Keratinocyte (primary cell): ENCODE data around the gene EIF4G1. TPM values are rescaled to one million over a fixed set of nuclear protein-coding genes. Genes with fewer than 3 reads are reported as not detected.

ENCODE experiments used
- DNase-seq: peaks from one replicate; pipeline ENCODE4 v3.0.0-alpha.2; 2011; ENCODE audit warnings: low read depth, missing footprints, low spot score
- FAIRE-seq: peaks from 2 replicates; lab custom pipeline; 2011; peaks lifted over from hg19 to GRCh38; lab: Jason Lieb, UNC
- H2AFZ ChIP-seq: 2 replicates; pipeline ENCODE4 v1.6.0; 2012; ENCODE audit warnings: low read length, control low read depth, inconsistent platforms; ENCODE audit not compliant: control insufficient read depth
- H3K27ac ChIP-seq: 2 replicates; pipeline ENCODE4 v1.5.1; 2011; ENCODE audit warnings: low read length; ENCODE audit not compliant: control insufficient read depth, insufficient read depth
- H3K27me3 ChIP-seq: 3 replicates; pipeline ENCODE4 v1.6.0; 2011; ENCODE audit warnings: low read length; ENCODE audit not compliant: control insufficient read depth, insufficient read depth; ENCODE audit errors: extremely low read depth
- H3K36me3 ChIP-seq, 2 experiments: 2 replicates in 1 of 2; 3 replicates in 1 of 2; pipeline ENCODE4 v1.5.1; 2011; ENCODE audit warnings: low read length in 2 of 2, mild to moderate bottlenecking in 1 of 2; ENCODE audit not compliant: control insufficient read depth in 2 of 2, insufficient read depth in 2 of 2; ENCODE audit errors: extremely low read depth in 1 of 2
- H3K4me1 ChIP-seq: 3 replicates; pipeline ENCODE4 v1.5.1; 2011; ENCODE audit warnings: low read length; ENCODE audit not compliant: control insufficient read depth, insufficient read depth; ENCODE audit errors: extremely low read depth
- H3K4me2 ChIP-seq: 3 replicates; pipeline ENCODE4 v1.6.0; 2011; ENCODE audit warnings: low read depth, low read length; ENCODE audit not compliant: control insufficient read depth, insufficient read depth; ENCODE audit errors: extremely low read depth
- H3K4me3 ChIP-seq, 3 experiments: fragments of 200-600 bp in 1 of 3; sonication (generic) in 1 of 3; 2 replicates in 2 of 3; 3 replicates in 1 of 3; pipeline ENCODE4 v1.5.1; 2011 to 2016; ENCODE audit warnings: low read length in 3 of 3, mild to moderate bottlenecking in 3 of 3, control low read depth in 2 of 3, inconsistent platforms in 1 of 3, low read depth in 1 of 3, mixed read lengths in 1 of 3, mixed run types in 1 of 3, moderate library complexity in 1 of 3; ENCODE audit not compliant: control insufficient read depth in 2 of 3, insufficient read depth in 2 of 3; ENCODE audit errors: extremely low read depth in 1 of 3
- H3K79me2 ChIP-seq: 2 replicates; pipeline ENCODE4 v1.6.0; 2012; ENCODE audit warnings: low read length; ENCODE audit not compliant: control insufficient read depth, insufficient read depth
- H3K9ac ChIP-seq: 3 replicates; pipeline ENCODE4 v1.6.0; 2011; ENCODE audit warnings: low read length; ENCODE audit not compliant: control insufficient read depth, insufficient read depth; ENCODE audit errors: extremely low read depth
- H3K9me1 ChIP-seq: 3 replicates; pipeline ENCODE4 v1.6.0; 2011; ENCODE audit warnings: low read length; ENCODE audit not compliant: control insufficient read depth, insufficient read depth; ENCODE audit errors: extremely low read depth
- H3K9me3 ChIP-seq: 2 replicates; pipeline ENCODE4 v1.5.1; 2012; ENCODE audit warnings: low read depth, low read length; ENCODE audit not compliant: control insufficient read depth
- H4K20me1 ChIP-seq: 3 replicates; pipeline ENCODE4 v1.6.0; 2011; ENCODE audit warnings: low read length; ENCODE audit not compliant: control insufficient read depth, insufficient read depth; ENCODE audit errors: extremely low read depth
- CTCF ChIP-seq, 3 experiments: IDR thresholded peaks in 1 of 3; conservative IDR thresholded peaks in 1 of 3; optimal IDR thresholded peaks in 1 of 3; 2 replicates in 2 of 3; 3 replicates in 1 of 3; pipeline versions ENCODE3 to v1.5.1; 2011; ENCODE audit warnings: low read length in 3 of 3, mild to moderate bottlenecking in 3 of 3, moderate library complexity in 2 of 3, control low read depth in 1 of 3, inconsistent platforms in 1 of 3; ENCODE audit not compliant: insufficient read depth in 2 of 3; ENCODE audit errors: extremely low read depth in 1 of 3
- EZH2 ChIP-seq: IDR thresholded peaks from one replicate; pipeline ENCODE4 v1.6.1; 2012; ENCODE audit warnings: inconsistent platforms, mild to moderate bottlenecking, low read length, moderate library complexity
- dilution Hi-C: fragments of 300-500 bp; cut with MboI; formaldehyde crosslinking; loops from one replicate; pipeline ENCODE4 v1.7.0; 2020; ENCODE audit warnings: low sequenced_read_pairs; ENCODE audit not compliant: extremely low pct_ligation_motif_present
- polyA plus RNA-seq, 5 experiments: library from polyadenylated mRNA; depleted of rRNA in 3 of 5; stranded (reverse) in 3 of 5; stranded (forward) in 1 of 5; unstranded in 1 of 5; fragments of >200 nt; gene quantifications; 1 replicate in 1 of 5; 2 replicates in 3 of 5; 3 replicates in 1 of 5; pipeline versions ENCODE4 v1.2.1 to v1.2.3, GENCODE V29; 2011 to 2012; ENCODE audit warnings: missing spikeins in 2 of 5, low read depth in 1 of 5, low replicate concordance in 1 of 5

EIF4G1 gene
- polyA plus RNA-seq, 1 donor (not counting 4 experiments of a cell fraction or from before 2014, with no cell fraction given) = 225 TPM

DNA sequence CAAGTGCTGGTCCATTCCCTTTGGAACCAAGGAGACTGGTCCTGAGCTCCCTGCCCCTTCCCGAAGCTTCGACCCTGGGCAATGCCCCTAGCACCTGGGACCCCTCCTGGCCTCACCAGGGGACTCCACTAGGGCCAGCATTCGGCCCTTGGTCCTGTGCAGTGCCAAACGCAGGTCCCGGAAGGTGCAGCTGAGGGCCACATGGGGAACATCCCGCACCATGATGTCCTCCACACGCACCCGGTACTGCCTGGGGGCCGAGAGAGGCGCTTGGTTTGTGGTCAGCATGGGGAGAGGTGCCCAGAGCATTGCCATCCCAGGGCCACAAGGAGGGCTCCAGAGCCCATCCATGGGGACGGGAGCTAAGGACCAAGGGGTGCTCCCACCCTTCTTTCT lies 39.1 kb downstream of the EIF4G1 start:
- TF ChIP-seq EZH2 (no peak), CTCF (optimal IDR thresholded peaks at IDR 0.05 in 1 of 3, IDR thresholded peaks at IDR 0.05 in 1 of 3, conservative IDR thresholded peaks at IDR 0.05 in 1 of 3; ENCODE audit: extremely low read depth in 1 of 3, insufficient read depth in 2 of 3, low read length in 3 of 3) (no peak)
- DNase-seq (no peak), FAIRE-seq (no peak)
- dilution Hi-C loops = no loop called here
- peaks cover 4 to 16% of the 10 kb centered on the region in 2 experiments for H3K36me3 ChIP-seq
- no peaks in the 10 kb centered on the region for H3K79me2 ChIP-seq
- H3K4me2 ChIP-seq = no peak overlapping the region
- H3K27ac ChIP-seq = no peak overlapping the region
- no peaks in the 10 kb centered on the region for H3K4me1 ChIP-seq
- no peaks in the 10 kb centered on the region for H3K9me1 ChIP-seq
- no peak overlapping the region for H3K4me3 ChIP-seq
- H3K9ac ChIP-seq = no peak overlapping the region
- no peaks in the 10 kb centered on the region for H3K27me3 ChIP-seq
- H2AFZ ChIP-seq = no peak overlapping the region
- no peaks in the 10 kb centered on the region for H3K9me3 ChIP-seq
- no peaks in the 10 kb centered on the region for H4K20me1 ChIP-seq

DNA sequence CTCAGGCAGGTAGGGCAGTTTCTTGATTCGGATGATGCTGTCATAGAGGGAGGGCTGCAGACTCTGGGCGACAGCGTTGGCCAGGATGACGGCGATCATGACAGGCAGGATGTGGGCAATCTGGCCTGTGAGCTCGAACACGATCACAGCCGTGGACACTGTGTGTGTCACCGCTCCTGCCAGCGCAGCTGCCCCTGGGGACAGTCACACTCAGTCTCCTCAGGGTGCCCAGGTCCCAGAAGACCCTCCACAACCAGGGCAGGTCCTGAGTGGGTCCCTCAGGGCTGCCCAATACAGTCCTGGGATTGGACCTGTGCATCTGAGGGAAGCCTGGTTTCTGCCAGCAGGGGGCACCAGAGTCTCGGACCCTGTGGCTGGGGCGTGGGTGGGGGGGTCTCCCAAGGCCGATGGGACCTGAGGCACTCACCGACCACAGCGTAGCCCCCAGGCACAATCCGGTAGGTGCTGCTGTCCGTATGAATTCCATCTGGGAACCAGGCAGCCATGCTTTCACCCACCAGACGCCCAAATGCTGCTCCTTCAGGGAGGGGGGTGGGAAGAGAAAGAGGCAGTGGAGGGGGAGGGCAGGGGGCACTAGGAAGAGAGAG lies 39.8 kb downstream of the EIF4G1 start:
- H3K27me3 ChIP-seq = no peaks in the 10 kb centered on the region
- no peaks in the 10 kb centered on the region for H3K9me3 ChIP-seq
- no peak overlapping the region for H3K4me3 ChIP-seq
- no peak overlapping the region for H3K4me2 ChIP-seq
- H3K4me1 ChIP-seq = no peaks in the 10 kb centered on the region
- H2AFZ ChIP-seq = no peak overlapping the region
- TF ChIP-seq CTCF (optimal IDR thresholded peaks at IDR 0.05 in 1 of 3, IDR thresholded peaks at IDR 0.05 in 1 of 3, conservative IDR thresholded peaks at IDR 0.05 in 1 of 3; ENCODE audit: extremely low read depth in 1 of 3, insufficient read depth in 2 of 3, low read length in 3 of 3) (peak in 2 of 3 experiments; percentile 60 to 88), EZH2 (no peak)
- H3K36me3 ChIP-seq = peaks cover 4 to 16% of the 10 kb centered on the region in 2 experiments
- no peak for FAIRE-seq
- H3K9ac ChIP-seq = no peak overlapping the region
- no peaks in the 10 kb centered on the region for H3K9me1 ChIP-seq
- no peak for DNase-seq
- H4K20me1 ChIP-seq = no peaks in the 10 kb centered on the region
- dilution Hi-C loops = no loop called here
- no peaks in the 10 kb centered on the region for H3K79me2 ChIP-seq
- no peak overlapping the region for H3K27ac ChIP-seq
